HG03064 (cell line): ENCODE data around the gene MKNK2.
A peak's percentile ranks its signal among the peaks of the same experiment; 100 is the strongest.

ENCODE experiments used
- ATAC-seq: cut with Tn5 transposase; IDR thresholded peaks from one replicate; pipeline ENCODE4 v1.9.1; 2021; ENCODE audit warnings: low read depth; ENCODE audit not compliant: unreplicated experiment

MKNK2 gene

DNA sequence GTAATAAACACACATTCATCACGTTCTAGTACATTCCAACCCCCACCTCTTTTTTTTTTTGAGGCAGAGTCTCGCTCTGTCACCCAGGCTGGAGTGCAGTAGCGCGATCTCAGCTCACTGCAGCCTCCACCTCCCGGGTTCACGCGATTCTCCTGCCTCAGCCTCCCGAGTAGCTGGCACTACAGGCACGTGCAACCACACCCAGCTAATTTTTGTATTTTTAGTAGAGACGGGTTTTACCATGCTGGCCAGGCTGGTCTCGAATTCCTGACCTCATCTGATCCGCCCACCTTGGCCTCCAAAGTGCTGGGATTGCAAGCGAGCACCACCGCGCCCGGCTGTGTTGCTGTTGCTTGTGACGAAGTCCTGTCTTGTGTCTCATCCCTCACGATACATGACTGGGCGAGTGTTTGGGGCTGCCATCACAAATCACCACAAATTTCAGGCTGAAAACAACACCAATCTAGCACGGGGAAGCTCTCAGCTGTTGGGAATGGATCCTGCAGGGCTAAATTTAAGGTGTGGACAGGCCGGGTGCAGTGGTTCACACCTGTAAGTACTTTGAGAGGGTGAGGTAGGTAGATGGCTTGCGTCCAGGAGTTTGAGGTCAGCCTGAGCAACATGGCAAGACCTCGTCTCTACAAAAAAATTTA, 29.4 kb upstream of the MKNK2 start:
- no peak for ATAC-seq

GRCh38 chr19:2079865-2080301, 28.8 kb upstream of the MKNK2 start:
- ATAC-seq, result no peak

- ATAC-seq, result no peak
These were observed 28.2 kb upstream of the MKNK2 start for GRCh38 chr19:2079076-2079864.

DNA sequence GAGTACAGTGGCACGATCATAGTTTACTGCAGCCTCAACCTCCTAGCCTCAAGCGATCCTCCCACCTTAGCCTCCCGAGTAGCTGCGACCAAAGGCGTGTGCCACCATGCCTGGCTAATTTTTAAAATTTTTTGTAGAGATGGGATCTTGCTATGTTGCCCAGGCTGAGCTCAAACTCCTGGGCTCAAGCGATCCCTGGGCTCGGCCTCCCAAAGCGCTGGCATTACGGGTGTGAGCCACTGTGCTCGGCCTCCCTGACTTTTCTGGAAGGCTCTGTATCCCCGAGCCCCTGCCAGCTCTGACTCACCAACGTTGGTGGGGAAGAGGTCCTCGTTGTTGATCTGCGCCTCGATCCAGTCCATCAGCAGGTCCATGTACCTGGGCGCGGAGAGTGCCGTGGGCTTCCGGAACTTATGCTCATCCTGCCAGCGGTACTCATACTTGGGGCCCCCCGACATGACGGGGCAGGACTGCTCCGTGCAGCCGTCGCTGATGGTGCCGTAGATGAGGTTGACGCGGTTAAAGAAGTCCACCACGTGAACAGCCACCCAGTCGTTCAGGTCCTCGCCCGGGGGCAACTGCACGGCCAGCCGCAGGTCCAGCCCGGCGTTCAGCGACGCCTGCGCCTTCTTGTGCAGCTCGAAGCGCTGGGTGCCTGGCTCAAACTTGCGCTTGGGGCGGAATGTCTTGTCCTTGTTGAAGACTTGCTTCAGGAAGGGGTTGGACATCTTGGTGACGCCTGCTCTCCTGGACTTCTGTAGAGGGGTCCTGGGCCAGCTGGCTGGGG, 27.0 kb upstream of the MKNK2 start:
- ATAC-seq, result no peak

DNA sequence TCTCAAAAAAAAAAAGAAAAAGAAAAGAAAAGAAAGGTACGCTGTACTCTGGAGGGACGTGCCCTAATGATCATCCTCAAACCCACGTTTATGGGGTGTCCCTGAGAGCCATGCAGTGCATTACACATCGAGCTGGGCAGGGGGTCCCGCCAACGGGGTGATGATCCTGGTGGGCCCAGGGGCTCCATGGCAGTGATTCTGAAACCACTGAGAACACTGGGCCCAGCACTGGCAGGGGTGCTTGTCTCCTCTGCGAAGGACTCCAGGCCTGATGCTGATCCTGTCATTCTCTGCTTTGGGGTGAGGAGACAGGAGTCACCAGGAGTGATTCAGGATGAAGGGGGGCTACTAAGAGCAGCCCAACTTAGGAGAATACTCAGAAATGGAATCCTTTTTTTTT, 26.4 kb upstream of the MKNK2 start:
- no peak for ATAC-seq

DNA sequence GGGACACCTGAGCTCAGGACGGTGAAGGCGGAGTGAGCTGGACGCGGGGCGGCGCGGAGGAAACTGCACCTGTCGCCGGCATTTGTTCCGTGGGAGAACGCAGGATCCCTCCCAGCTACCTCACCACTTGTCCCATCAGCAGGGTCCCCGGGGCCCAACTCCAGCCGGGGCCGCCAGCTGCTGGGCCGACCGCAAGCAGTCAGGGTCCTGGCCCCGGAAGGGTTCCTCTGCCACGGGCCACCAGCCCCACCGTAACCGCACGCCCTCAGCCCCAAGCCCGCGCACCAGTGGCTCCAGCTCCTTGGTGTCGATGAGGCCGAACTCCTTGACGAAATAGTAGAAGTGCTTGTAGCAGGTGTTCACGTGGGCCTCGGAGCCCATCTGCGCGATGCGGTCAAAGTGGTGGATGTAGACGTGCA, 25.5 kb upstream of the MKNK2 start:
- ATAC-seq, result no peak

DNA sequence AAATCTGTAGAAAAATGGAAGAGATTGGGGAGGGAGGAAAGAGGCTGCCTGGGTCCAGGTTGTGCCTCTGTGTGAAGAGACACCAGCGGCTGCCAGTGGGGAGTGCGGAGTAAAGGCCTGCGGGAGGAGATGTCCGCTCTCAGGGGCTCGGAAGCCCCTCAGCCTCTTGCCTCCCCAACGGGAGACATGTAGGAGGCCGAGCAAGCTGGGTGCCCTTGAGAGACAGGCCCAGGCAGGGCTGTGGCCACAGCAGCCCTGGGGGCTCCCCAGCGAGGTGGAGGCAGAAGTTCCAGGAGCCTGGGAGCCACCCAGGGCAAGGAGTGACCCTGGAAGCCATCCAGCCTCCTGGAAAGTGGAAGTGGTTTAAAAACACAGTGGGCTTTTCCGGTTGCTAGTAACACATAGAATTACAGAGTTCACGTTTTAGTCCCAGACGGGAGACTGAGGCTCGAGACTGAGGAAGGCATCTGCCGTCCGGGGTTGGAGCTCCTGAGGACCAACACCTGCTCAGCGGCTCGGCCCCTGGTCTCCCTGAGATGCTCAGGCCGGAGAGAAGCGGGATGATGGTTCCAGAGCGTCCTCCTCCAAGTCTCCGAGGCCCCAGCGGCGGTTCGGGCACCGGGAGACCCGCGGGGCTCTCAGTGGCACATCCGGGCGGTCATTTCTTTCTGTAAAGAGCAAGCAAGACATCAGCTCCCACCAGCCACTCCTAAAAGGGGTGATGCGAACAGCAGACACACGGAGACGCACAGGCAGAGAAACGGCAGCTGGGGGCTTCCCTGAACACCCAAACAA, 21.9 kb upstream of the MKNK2 start:
- ATAC-seq, result no peak

DNA sequence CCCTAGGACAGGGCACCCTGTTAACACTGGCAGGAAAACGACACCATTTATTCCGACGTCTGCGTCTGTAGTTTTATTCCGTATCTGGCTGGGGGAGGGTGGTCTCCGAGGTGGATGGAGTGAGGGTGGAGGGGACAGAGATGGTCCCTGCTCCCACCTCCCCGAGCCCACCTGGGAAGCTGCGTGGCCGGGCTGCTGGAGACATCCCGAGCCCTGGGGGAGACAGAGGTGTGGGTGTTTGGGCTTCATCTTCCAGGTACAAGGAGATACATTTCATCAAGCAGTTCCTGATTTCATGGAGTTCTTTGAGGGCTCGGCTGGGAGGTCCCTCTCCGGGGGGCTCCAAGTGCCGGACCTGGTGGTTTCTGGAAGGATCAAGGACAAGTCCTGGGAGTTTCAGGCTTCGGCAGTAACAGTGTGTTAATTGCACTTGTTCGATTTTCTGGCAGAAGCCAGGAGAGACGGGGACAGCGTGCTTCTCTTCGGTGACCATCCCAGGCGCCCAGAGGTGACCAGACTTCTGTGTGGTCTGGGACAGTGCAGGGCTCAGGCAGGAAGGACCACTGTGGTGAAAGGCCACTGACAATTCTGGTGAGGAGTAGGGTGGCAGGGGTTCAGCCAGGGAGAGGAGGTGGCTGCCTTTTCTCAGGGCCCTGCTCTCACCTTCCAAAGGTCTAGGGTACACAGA, 20.1 kb upstream of the MKNK2 start:
- ATAC-seq, result no peak

DNA sequence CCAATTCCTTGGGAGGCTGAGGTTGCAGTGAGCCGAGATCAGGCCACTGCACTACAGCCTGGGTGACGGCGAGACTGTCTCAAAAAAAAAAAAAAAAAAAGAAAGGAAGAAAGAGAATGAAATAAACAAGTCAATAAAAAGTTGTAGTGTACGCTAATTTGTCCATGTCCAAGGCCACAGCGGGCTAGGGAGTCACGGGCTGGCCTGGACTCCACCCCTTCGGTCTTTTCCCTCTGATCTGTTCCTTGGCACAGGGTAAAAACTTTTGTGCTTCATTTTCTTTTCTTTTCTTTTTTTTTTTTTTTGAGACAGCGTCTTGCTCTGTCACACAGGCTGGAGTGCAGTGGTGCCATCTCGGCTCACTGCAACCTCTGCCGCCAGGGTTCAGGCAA, 19.4 kb upstream of the MKNK2 start:
- no peak for ATAC-seq

DNA sequence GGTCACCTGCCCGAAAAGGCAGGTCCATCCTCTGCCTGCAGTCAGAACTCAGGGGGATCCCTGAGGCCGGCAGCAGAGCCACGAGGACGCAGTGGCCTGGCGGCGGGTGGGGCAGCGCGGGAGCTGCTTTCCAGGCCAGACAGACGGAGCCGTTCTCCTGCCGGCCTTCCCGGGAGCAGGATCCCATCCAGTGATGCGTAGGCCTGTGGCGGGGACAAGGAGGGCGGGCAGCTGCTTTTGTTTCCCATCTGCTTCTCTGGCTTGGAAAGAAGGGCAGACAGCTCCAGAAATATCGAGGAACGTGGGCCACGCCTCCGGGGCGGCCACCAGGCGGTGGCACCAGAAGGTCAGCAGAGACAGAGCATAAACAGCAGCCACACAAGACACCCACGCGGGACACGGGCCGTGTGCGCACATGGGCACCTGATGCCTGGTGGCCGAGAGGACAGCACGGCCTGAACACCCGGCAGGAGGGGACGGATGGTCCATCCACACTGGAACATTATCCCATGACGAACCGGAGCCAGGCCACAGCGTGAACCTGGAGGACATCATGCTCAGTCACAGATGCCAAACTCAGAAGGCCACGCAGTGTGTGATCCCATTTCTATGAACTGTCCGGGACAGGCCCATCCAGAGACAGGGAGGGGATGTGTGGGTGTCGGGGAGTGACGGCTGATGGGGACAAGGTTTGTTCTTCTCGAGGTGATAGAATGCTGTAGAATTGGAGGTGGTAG, 13.9 kb upstream of the MKNK2 start:
- no peak for ATAC-seq

- ATAC-seq, result no peak
These were observed 13.3 kb upstream of the MKNK2 start for GRCh38 chr19:2064395-2064787.

DNA sequence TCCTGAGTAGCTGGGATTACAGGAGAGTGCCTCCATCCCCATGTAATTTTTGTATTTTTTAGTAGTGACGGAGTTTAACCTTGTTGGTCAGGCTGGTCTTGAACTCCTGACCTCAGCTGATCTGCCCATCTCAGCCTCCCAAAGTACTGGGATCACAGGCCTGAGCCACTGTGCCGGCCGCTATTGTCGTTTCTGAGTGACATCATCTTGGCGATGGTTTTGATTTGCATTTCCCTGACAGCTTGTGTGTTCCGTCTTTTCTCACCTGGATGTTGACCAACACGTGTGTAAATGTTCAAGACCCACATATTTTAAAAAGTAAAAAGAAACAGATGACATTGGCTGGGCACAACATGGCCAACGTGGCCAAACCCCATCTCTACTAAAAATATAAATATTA, 12.8 kb upstream of the MKNK2 start:
- ATAC-seq, result no peak

DNA sequence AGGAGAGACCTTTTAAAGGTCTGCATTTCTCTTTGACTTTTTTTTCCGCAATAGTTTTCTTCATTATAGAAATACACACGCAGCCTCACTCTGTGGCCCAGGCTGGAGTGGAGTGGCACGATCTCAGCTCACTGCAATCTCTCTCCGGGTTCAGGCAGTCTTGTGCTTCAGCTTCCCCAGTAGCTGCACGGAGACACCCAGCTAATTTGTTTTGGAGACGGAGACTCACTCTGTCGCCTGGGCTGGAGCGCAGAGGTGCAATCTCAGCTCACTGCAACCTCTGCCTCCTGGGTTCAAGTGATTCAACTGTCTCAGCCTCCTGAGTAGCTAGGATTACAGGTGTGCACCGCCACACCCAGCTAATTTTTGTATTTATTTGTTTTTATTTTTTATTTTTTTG, 11.7 kb upstream of the MKNK2 start:
- no peak for ATAC-seq

DNA sequence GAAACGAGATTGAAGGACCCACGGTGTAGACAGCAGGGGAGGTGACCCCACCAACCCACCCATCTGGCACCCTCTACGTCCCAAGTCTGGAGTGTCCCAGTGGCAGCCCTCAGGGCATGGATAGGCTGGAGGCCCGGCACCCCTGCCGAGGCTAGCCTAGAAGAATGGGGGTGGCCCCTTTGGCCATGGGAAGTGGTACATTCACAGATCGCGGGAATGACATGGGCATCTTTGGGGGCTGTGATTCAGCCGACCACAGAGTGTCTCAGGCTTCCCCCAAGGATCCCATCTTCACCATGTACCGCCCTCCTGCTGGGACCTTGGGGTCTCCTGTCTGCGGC, 11.3 kb upstream of the MKNK2 start:
- ATAC-seq, result no peak

- ATAC-seq, result peak; percentile 45
These were observed 10.7 kb upstream of the MKNK2 start for GRCh38 chr19:2061495-2062388.

- peak; percentile 20 for ATAC-seq
These were observed 9.9 kb upstream of the MKNK2 start for GRCh38 chr19:2060884-2061494.

- no peak for ATAC-seq
These were observed 8.6 kb upstream of the MKNK2 start for GRCh38 chr19:2059422-2060201.
